Transverse colon (tissue), 4 donors: ENCODE results near the gene TNNC2.

Source experiments
- POLR2A ChIP-seq: fragments of 450-650 bp; IDR thresholded peaks from one replicate; pipeline ENCODE4 v1.6.1; 2016; ENCODE audit warnings: antibody characterized with exemption, mild to moderate bottlenecking, moderate library complexity
- POLR2AphosphoS5 ChIP-seq, 3 donors: sonication (generic); formaldehyde crosslinking; IDR thresholded peaks; one replicate each; pipeline ENCODE4 v1.6.1; 2016; ENCODE audit warnings: antibody characterized with exemption in 3 of 3
- TF ChIP-seq, protein P1 (sequence below), 5 experiments: fragments of 200-600 bp in 3 of 5; fragments of 450-650 bp in 2 of 5; sonication (generic) in 3 of 5; IDR thresholded peaks; 1 replicate in 2 of 5; 2 replicates in 3 of 5; pipeline ENCODE4 v1.5.1; 2016 to 2017; ENCODE audit warnings: antibody characterized with exemption in 5 of 5, inconsistent platforms in 3 of 5, mild to moderate bottlenecking in 2 of 5, moderate library complexity in 1 of 5

GRCh38 chr20:45798935-45799642, 28.0 kb downstream of the TNNC2 start:
- no peak for TF ChIP-seq POLR2A
- TF ChIP-seq, protein P1, sequence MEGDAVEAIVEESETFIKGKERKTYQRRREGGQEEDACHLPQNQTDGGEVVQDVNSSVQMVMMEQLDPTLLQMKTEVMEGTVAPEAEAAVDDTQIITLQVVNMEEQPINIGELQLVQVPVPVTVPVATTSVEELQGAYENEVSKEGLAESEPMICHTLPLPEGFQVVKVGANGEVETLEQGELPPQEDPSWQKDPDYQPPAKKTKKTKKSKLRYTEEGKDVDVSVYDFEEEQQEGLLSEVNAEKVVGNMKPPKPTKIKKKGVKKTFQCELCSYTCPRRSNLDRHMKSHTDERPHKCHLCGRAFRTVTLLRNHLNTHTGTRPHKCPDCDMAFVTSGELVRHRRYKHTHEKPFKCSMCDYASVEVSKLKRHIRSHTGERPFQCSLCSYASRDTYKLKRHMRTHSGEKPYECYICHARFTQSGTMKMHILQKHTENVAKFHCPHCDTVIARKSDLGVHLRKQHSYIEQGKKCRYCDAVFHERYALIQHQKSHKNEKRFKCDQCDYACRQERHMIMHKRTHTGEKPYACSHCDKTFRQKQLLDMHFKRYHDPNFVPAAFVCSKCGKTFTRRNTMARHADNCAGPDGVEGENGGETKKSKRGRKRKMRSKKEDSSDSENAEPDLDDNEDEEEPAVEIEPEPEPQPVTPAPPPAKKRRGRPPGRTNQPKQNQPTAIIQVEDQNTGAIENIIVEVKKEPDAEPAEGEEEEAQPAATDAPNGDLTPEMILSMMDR (IDR thresholded peaks at IDR 0.05) = peak; percentile 62 to 70 (median 64)
- peak in 1 of 3 donors; percentile 18 for TF ChIP-seq POLR2AphosphoS5 (IDR thresholded peaks at IDR 0.05)
